GM04504 (cell line): ENCODE measurements around the gene CDC42SE1.
"Not testable (repeated sequence)": the region's sequence is repeated elsewhere in the genome, so short reads cannot be mapped to it uniquely, and the experiment has no call there.

ENCODE experiments used
- DNase-seq: peaks from one replicate; pipeline ENCODE4 v3.0.0-alpha.2; 2012; ENCODE audit warnings: low read depth

The CDC42SE1 gene

GRCh38 chr1:151059109-151060006 is at the start of gene CDC42SE1:
Gene CDC42SE1, minus strand, starts transcription at chr1:151059622. Its CDS starts 3,892 bp downstream, at chr1:151055730.
- peak; percentile 52 for DNase-seq

DNA sequence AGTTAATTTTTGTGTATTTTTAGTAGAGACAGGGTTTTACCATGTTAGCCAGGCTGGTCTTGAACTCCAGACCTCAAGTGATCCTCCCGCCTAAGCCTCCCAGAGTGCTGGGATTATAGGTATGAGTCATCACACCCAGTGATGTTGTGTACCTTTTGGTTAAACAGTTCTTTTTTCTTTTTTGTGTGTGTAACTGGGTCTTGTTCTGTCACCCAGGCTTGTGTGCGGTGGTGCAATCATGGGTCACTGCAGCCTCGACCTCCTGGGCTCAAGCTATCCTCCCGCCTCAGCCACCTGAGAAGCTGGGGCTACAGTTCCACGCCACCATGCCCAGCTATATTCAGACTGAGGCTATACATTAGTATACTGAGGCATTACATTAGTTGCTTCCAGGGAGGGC is 48.9 kb upstream of the CDC42SE1 start:
- no peak for DNase-seq

- no peak for DNase-seq
Measured at GRCh38 chr1:151106894-151107293, 47.5 kb upstream of the CDC42SE1 start.

DNA sequence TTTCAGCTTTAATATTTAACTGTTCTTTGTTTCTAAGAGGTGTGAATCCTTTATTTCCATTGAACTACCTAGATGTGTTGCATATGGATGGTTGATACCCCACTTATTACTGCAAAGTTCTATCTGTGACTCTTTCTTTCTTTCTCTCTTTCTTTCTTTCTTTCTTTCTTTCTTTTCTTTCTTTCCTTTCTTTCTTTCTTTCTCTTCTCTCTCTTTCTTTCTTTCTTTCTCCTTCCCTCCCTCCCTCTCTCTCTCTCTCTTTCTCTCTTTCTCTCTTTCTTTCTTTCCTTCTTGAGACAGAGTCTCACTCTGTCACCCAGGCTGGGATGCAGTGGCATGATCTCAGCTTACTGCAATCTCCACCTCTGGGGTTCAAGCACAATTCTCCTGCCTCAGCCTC is 45.2 kb upstream of the CDC42SE1 start:
- DNase-seq: no peak

DNA sequence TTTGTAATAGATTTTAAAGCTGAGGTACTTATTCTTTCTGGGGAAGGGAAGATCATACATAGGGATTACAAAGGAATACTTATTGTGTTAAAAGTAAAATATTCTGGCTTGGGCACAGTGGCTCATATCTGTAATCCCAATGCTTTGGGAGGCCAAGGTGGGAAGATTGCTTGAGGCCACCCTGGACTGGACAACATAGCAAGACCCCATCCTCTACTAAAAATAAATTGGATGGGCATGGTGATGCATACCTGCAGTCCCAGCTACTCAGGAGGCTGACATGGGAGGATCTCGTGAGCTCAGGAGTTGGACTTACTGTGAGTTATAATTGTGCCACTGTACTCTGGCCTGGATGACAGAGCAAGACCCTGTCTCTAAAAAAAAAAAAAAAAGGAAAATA is 38.7 kb upstream of the CDC42SE1 start:
- no peak for DNase-seq

DNA sequence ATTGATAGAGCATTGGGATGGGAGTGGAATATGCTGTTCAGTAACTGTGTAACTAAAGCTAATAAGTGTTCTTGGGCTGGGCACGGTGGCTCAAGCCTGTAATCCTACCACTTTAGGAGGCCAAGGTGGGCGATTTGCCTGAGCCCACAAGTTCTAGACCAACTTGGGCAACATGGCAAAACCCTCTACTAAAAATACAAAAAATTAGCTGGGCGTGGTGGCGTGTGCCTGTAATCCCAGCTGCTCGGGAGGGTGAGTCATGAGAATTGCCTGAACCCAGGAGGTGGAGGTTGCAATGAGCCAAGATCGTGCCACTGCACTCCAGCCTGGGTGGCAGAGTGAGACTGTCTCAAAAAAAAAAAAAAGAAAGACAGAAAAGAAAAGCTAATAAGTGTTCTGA is 38.0 kb upstream of the CDC42SE1 start:
- not testable (repeated sequence) for DNase-seq

GRCh38 chr1:151085953-151086559 is 26.6 kb upstream of the CDC42SE1 start:
- DNase-seq: no peak

GRCh38 chr1:151072224-151072623 is 12.8 kb upstream of the CDC42SE1 start:
- no peak for DNase-seq

GRCh38 chr1:151070474-151071276 is 11.3 kb upstream of the CDC42SE1 start, which contains the start of gene GABPB2:
Gene GABPB2, plus strand, starts transcription at chr1:151070761. Its CDS starts 17,429 bp downstream, at chr1:151088190.
- peak; percentile 93 for DNase-seq

DNA sequence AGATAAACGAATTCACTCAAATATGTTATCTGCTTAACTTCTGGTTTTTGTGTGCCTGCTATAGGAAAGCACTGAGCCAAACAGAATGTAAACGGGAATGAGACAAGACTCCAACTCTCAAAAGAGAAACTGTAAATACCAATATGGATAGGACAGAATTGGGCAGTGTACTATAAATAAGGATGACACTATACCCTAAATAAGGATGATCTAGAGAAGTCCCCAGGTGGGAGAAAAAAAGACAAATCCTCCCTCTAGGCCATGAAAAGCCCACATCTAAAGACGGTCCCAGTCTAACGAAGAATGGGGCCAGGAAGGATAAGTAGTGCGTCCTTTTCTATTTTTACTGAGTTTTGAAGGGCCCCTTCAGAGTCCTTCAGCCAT is 9.7 kb upstream of the CDC42SE1 start:
- DNase-seq: no peak

- no peak for DNase-seq
Measured at GRCh38 chr1:151067185-151067584, 7.8 kb upstream of the CDC42SE1 start.

- DNase-seq: no peak
Measured at GRCh38 chr1:151065089-151065645, 5.7 kb upstream of the CDC42SE1 start.

DNA sequence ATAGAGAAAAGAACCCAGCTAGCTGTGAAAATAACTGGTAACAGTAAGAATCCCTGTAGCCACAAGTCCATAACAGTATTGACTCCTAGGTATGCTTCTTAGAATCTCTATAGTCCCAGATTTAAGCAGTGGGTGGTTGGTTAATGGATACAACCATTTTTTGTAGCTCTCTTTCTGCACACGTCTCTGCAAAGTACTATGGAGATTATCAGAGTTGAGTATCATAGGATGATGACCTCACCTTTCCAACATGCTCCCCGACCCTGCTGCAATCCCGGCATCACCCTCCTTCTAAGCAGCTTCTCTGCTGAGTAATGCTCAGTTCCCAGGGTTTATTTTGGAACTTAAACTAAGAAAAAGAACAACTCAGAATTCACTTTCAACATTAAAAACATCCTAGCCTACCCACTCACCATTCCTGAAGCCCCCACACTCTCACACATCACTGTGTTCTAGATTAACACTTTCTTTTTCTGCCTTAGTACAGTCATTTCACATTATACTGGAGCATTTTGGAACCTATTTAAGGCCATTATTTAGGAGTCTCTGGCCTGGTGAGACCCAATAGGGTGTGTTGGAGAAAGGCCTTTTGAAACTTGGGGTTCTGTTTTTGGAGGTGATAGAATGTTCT is 3.4 kb upstream of the CDC42SE1 start:
- DNase-seq: peak; percentile 71

DNA sequence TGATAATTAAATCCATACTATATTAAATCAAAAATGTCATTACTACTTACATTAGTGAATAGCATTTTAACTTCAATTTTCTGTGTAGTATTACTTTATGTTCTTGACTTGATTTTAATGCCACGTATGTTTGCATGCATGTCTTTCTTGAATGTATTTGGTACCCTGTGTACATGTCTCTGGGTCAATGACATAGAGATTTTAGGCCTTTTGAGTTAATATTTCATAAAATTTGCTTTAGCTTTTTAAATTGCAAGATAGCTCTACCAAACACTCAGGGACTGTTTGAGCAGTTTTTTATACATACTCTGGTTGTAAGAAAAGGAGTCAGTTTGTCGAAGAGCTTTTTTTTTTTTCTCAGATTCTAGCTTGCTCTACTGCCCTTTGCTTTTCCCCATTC is 2.3 kb upstream of the CDC42SE1 start:
- DNase-seq: no peak

DNA sequence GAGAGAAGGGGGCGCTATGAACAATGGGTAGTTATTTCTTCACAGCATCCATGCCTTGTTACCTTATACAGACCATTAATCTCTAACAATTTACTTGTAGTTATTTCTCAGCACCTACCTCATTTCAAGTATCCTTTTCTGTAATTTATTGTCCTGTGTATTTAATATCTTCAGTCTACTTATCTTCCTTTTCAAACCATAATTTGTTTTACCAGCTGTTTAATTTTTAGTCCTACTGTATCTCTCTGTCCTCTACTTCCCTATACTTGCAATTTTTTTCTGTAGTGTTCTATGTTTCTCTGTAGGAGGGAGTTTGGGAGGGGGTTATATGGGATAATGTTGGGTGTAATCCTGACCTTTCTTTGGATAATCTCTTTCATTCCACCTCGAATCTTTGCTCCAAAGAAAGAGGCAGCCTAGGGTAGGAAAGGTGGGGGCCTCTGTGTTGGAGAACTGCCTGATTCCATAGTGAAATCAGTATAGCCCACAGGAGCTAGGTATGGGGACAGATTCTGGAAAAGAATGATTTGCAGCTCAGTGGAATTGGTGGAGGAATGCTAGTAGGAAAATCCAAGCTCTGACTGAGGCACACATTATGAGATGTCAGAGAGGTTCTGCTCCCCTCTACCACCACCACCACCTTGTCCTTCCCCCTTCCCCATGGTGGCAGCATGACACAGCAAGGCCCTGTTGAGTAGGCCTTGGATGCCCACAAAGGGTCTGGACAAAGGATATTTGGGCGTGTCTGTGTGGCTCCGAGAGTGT is 1.4 kb upstream of the CDC42SE1 start:
- no peak for DNase-seq

DNA sequence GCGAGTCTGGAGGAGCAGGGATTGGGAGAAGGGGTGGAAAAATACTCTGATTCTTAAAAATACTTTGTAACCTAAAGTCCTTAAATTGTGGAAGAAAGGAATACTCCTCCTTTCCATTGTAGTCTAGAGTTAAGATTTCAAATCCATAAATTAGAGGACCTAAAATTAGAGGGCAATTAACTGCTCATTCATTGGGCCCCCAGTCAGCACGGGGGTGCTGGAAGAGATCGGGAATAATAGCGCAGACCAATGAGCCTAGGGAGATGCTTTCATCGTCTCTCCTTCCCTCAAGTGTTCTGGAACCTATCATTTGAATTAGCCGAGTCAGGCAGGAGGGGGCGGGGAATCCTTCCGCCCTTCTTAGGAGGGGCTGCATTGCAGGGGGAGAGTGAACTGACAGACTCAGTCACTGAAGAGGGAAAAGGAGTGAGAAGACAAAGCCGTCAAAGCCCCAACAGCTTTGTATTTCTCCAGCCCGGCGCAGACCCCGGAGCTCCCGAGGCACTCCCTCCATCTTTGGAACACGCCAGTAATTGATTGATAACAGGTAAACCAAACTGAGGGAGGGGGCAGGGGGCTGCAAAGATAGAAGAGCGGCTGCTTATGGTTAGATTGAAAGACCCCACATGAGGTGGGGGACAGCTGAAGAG is 710 bp upstream of the CDC42SE1 start, which contains the start of gene MLLT11:
MLLT11 (plus strand) TSS at position 391 of the 650 bp plus-strand sequence. CDS start 6,828 bp downstream, outside the sequence.
- DNase-seq: peak; percentile 29

DNA sequence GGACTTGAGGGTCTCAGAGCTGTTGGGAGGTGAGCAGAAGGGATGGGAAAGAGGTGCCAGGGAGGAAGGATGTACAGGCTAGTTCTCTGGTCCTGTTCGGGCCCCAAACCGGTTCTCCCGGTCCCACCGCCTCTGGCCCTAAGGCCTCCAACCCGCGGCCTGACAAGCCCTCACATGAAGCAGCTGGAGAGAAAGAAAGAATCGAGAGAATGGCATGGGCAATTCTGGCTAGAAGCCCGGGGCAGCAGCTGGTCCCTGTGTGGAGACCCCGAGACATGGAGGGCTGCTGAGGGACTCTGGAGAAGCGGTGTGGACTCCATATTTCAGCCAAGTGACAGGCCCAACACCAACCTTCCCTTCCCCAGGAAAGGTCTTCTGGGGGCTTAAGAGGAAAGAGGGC is 730 bp downstream of the CDC42SE1 start:
- no peak for DNase-seq

DNA sequence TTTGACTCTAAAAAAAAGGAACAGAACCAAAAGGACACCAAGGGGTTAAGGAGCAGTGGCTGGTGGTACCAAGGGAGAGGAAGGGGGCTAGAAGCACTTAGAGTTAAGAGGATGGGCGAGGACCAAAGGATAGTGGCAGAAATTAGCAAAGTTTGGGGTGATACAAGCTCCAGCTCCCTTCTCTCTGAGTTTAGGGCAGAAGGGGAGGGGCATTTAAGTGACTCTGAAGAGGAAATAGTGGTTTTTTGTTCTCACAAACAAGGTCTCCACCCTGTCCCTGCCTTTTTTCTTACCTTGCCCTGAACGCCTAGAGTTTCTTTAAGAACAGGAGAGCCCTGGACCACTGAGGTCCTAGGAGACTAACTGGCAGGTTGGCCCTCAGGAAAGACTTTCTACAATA is 3.3 kb downstream of the CDC42SE1 start:
- DNase-seq: no peak

DNA sequence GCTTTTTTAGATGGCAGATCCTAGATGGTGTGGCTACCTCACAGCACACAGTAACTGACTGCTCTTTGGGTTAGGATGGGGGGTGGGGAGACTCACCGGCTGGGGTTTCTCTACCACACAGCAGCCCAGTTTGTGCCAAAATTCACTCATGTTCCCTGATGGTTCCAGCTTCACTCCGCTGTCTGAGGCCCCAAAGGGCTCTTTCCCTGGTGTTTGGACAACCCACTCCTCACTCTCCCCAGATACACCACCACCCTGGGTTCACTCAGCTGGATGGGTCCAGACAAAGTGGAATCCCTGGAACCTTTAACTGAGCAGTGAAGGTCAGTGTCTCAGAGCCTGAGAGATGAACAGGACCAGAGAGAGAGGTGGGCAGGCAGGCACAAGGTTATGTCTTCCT is 3.8 kb downstream of the CDC42SE1 start:
- no peak for DNase-seq

GRCh38 chr1:151054971-151055547 is 4.4 kb downstream of the CDC42SE1 start:
- DNase-seq: no peak
